Stimulated activated CD8-positive, alpha-beta memory T cell treated with anti-CD3 and anti-CD28 coated beads, Interleukin-4, amount 100 ng/mL, for 4 hours (primary cell): ENCODE data around the gene IRF9.
"Not testable (repeated sequence)": the region's sequence is repeated elsewhere in the genome, so short reads cannot be mapped to it uniquely, and the experiment has no call there.

Experiments
- DNase-seq, 2 donors: peaks; one replicate each; pipeline ENCODE4 v3.0.0-alpha.2; 2020; ENCODE audit warnings: low read depth in 2 of 2, low spot score in 1 of 2

The IRF9 gene

DNA sequence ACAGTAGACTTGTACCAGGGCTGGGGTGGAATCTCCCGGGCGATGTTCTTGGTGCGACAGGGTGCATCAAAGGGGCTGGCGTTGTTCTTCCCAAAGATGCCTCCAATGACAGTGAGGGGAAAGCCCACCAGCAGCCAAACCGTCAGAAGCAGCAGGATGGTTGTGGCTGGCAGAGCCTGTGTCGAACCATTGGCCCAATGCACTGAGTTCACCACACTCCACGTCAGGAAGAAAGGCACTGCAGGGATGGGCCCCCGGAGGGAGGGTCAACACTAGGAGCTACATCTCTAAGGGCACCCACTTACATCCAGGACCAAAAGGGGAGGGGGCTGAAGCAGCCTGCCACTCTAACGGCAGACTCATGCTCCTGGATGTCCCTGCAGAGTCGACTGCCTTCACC lies 29.4 kb downstream of the IRF9 start:
- no peak for DNase-seq

- DNase-seq: no peak
Observed at GRCh38 chr14:24192933-24193332, 31.9 kb downstream of the IRF9 start.

GRCh38 chr14:24194186-24194872 lies 33.3 kb downstream of the IRF9 start:
- no peak for DNase-seq

DNA sequence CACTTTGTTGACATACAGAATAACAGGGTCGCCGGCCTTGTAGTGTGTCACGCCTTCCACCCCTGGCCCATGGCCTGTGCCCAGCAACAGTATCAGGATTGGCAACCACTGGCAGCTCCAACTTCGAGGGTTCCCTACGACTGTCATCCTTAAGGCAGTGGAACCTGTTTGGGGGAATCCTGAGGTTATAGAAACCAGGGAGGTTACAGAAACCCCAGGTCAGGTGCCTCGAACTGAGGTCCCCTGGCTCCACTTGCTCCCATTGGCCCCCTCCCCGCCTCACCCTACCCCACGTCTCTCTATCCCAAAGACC lies 33.8 kb downstream of the IRF9 start:
- DNase-seq: no peak

DNA sequence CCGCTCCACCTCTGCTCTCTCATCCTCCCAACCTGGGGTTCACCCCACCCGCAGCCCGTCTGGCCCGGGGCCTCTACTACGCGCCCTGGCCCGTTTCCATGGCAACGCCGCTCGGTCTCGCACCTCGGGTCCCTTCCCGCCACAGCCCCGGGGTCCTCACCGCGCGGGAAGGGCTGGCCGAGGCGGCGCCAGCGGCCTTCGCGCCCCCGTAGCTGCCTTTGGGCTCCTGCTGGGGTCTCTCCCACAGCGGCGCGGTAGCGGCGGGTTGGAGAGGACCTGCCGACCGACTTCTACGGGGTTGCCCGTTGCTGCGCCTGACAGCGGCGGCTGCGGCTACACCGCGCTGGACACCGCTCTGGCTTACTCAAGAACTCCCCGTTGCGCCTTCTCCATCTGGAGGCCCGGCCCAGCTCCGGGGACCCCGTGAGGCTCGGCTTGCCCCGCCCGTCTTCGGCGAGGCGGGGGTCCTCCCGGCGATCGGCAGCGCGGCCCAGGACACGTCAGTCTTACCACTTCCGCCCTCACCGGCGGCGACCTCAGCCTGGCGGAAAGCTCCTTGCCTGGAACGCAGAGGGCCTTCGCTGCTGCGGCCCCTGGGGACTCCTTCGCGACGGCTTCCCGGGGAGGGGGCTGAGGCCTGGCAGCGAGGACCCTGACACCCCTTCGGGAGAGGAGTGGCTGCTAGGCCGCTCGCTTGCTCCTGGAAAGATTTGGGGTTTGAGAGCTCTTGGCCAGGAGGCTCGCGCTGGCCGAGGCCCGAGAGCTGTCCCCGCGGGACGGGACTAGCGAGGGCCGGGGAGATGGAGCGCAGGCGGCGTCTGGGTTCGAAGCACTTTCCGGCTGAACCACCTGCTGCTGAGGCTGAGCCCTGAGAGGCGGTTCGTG lies 34.4 kb downstream of the IRF9 start, which contains the start of gene TM9SF1:
TM9SF1 (minus strand) TSS at position 256 of the 885 bp plus-strand sequence. CDS start 422 bp downstream, outside the sequence.
- DNase-seq: peak; percentile 69 to 79

DNA sequence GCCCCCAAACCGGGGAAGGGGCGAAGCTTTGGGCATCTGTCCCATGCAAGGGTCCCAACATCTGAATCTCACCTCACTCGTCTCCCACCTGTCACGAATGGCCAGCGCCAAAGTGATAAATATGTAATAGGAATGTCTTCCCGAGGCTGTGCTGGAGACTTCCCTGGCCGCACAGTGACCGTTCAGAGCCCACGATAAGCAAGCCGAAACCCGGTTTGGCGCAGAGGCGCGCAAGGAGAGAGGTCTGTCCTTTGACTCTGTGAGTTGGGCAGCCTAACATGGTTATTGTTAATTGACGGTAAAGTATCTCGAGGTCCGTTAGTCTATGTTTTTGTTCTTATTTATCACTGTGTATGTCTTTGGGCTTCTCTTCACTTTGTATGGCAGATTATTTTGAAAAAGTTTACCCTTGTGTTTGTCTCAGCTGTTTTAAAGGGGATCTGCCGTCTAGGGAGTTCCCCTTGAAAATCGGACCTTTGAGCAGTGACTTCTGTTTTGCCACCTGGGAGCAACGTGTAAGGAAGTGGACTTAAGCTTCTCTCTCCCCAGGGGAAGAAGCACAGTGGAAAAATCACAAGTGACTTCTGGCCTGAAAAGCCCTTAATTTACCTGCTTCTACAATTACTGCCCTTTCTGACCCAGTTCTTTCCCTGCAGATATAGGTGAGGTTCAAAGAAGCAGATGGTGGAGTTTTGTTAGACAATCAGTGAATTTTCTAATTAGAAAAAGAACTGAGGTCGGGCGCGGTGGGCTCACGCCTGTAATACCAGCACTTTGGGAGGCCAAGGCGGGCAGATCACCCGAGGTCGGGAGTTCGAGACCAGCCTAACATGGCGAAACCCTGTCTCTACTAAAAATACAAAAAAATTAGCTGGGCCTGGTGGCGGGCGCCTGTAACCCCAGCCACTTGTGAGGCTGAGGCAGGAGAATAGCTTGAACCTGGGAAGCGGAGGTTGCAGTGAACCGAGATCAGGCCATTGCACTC lies 35.3 kb downstream of the IRF9 start:
- DNase-seq: no peak

DNA sequence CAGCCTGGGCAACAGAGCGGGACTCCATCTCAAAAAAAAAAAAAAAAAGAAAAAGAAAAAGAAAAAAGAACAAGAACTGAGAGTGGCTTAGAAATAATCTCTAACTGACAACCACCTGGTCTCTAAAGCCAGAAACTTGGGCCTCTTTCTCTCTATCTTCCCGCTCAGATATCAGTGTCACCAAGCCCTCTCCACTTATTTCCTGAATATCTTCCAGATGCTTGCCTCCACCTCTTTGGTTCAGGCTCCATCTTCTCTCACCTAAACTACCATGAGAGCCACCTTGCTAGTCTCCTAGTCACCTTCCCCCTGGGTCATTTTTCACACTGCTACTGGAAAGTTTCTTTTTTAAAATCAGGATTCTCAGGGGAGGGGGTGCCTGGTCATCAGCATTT lies 36.0 kb downstream of the IRF9 start:
- DNase-seq: no peak

DNA sequence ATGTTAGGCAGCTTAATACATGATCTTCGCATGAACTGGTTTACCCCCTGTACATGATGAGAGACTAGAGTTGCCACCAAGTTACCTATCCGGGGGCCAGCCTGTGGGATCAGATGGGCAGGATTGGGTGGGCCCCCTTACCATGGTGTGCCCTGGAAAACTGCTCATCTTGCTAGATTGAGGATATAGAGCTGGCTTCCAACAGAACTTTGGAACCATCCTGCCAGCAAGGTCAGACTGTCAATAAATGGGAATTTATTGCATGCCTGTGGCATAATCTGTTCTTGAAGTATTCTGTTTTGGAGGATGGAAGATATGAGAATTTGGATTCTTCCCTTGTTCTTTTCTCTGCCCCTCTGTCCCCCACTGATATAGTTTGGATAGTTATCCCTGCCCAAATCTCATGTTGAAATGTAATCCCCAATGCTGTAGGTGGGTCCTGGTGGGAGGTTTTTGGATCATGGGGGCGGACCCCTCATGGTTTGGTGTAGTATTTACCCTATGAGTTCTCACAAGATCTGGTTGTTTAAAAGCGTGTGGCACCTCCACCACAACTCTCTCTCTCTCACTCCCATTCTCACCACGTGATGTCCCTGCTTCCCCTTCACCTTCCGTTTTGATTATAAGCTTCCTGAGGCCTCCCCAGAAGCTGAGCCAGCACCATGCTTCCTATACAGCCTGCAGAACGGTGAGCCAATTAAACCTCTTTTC lies 37.9 kb downstream of the IRF9 start:
- DNase-seq: no peak

GRCh38 chr14:24202538-24202937 lies 41.5 kb downstream of the IRF9 start:
- not testable (repeated sequence) for DNase-seq

DNA sequence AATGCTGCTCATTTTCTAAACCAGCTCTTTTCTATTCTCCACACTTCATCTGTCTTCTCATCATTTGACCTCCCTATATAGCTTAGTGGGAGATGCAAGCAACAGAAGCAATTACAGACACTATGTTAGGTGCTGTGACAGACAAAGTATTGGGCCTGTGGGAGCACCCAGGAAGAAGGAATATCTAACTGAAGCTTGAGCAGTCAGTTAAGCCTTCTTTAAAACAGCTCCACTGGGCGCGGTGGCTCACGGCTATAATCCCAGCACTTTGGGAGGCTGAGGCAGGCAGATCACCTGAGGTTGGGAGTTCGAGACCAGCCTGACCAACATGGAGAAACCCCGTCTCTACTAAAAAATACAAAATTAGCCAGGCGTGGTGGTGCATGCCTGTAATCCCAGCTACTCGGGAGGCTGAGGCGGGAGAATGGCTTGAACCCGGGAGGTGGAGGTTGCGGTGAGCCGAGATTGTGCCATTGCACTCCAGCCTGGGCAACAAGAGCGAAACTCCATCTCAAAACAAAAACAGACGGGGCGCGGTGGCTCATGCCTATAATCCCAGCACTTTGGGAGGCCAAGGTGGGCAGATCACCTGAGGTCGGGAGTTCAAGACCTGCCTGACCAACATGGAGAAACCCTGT lies 42.3 kb downstream of the IRF9 start:
- not testable (repeated sequence) for DNase-seq

GRCh38 chr14:24204163-24205146 lies 43.4 kb downstream of the IRF9 start:
- no peak for DNase-seq

GRCh38 chr14:24206260-24207103 lies 45.4 kb downstream of the IRF9 start:
- no peak for DNase-seq

- DNase-seq: no peak
Observed at GRCh38 chr14:24207104-24207551, 46.1 kb downstream of the IRF9 start.

- DNase-seq: no peak
Observed at GRCh38 chr14:24207625-24208024, 46.6 kb downstream of the IRF9 start.

GRCh38 chr14:24211311-24211710 lies 50.2 kb downstream of the IRF9 start:
- DNase-seq: no peak

- peak; percentile 84 to 94 for DNase-seq
Observed at GRCh38 chr14:24212924-24213865, 52.1 kb downstream of the IRF9 start, which contains the start of gene CHMP4A. CHMP4A (minus strand) TSS chr14:24213488; CDS start chr14:24213439, 49 bp downstream.
